ENCODE measurements around the gene TBC1D2. TPM values are rescaled to one million over a fixed set of nuclear protein-coding genes. Genes with fewer than 3 reads are reported as not detected.

Gene TBC1D2
- total RNA-seq, 1 experiment from 2014 or later = 58.4 TPM

GRCh38 chr9:98158071-98158831 lies 97.2 kb downstream of the TBC1D2 start:
- peak; percentile 16 for DNase-seq (ENCODE audit: unreplicated experiment)
- ChIA-PET CTCF (interaction anchor here (0.7 kb wide), 1 partner anchor 670 kb away, joined by 4 read pairs; no protein-coding TSS in a partner anchor), POLR2A (interaction anchor here (1.2 kb wide), 1 partner anchor 12 kb away, joined by 3 read pairs; no protein-coding TSS in a partner anchor)
- H3K27ac Mint-ChIP-seq (ENCODE audit: low read depth, unreplicated experiment) = no peak overlapping the region
- H3K27me3 Mint-ChIP-seq (ENCODE audit: insufficient read depth, unreplicated experiment) = no peaks in the 10 kb centered on the region
- no peak for TF ChIP-seq CTCF (IDR thresholded peaks at IDR 0.05; ENCODE audit: unreplicated experiment)
- H3K9me3 Mint-ChIP-seq (ENCODE audit: unreplicated experiment) = no peaks in the 10 kb centered on the region
- no peaks in the 10 kb centered on the region for H3K4me1 Mint-ChIP-seq (ENCODE audit: insufficient read depth, unreplicated experiment)
- BruUV-seq (replicated peaks) = no TSS peak
- H3K36me3 Mint-ChIP-seq (ENCODE audit: insufficient read depth, unreplicated experiment) = no peaks in the 10 kb centered on the region
- no peak overlapping the region for H3K4me3 Mint-ChIP-seq (ENCODE audit: unreplicated experiment)
- intact Hi-C loops (cut with micrococcal nuclease) = no loop called here

GRCh38 chr9:98157372-98157771 lies 98.1 kb downstream of the TBC1D2 start:
- no TSS peak for BruUV-seq (replicated peaks)
- intact Hi-C loops (cut with micrococcal nuclease) = no loop called here
- H3K36me3 Mint-ChIP-seq (ENCODE audit: insufficient read depth, unreplicated experiment) = no peaks in the 10 kb centered on the region
- no peaks in the 10 kb centered on the region for H3K9me3 Mint-ChIP-seq (ENCODE audit: unreplicated experiment)
- CTCF ChIA-PET = interaction anchor here (0.6 to 0.9 kb wide), 3 partner anchors 167 to 670 kb away, joined by 3 to 4 read pairs (median 3); no protein-coding TSS in a partner anchor
- no peak for TF ChIP-seq CTCF (IDR thresholded peaks at IDR 0.05; ENCODE audit: unreplicated experiment)
- POLR2A ChIA-PET = interaction anchor here (1.2 kb wide), 1 partner anchor 11 kb away, joined by 3 read pairs; no protein-coding TSS in a partner anchor
- H3K27ac Mint-ChIP-seq (ENCODE audit: low read depth, unreplicated experiment) = no peak overlapping the region
- H3K4me1 Mint-ChIP-seq (ENCODE audit: insufficient read depth, unreplicated experiment) = no peaks in the 10 kb centered on the region
- H3K4me3 Mint-ChIP-seq (ENCODE audit: unreplicated experiment) = no peak overlapping the region
- no peak for DNase-seq (ENCODE audit: unreplicated experiment)
- H3K27me3 Mint-ChIP-seq (ENCODE audit: insufficient read depth, unreplicated experiment) = no peaks in the 10 kb centered on the region

- BruUV-seq (replicated peaks) = no TSS peak
- no peak overlapping the region for H3K27ac Mint-ChIP-seq (ENCODE audit: low read depth, unreplicated experiment)
- no peak for DNase-seq (ENCODE audit: unreplicated experiment)
- H3K9me3 Mint-ChIP-seq (ENCODE audit: unreplicated experiment) = no peaks in the 10 kb centered on the region
- H3K4me3 Mint-ChIP-seq (ENCODE audit: unreplicated experiment) = no peak overlapping the region
- no peaks in the 10 kb centered on the region for H3K27me3 Mint-ChIP-seq (ENCODE audit: insufficient read depth, unreplicated experiment)
- TF ChIP-seq CTCF (IDR thresholded peaks at IDR 0.05; ENCODE audit: unreplicated experiment) = no peak
- H3K36me3 Mint-ChIP-seq (ENCODE audit: insufficient read depth, unreplicated experiment) = no peaks in the 10 kb centered on the region
- ChIA-PET CTCF (no interaction called here), POLR2A (interaction anchor here (1.6 kb wide), 1 partner anchor 13 kb away, joined by 3 read pairs; no protein-coding TSS in a partner anchor)
- H3K4me1 Mint-ChIP-seq (ENCODE audit: insufficient read depth, unreplicated experiment) = no peaks in the 10 kb centered on the region
- intact Hi-C loops (cut with micrococcal nuclease) = no loop called here
Observed at GRCh38 chr9:98154678-98155077, 100.8 kb downstream of the TBC1D2 start.

GRCh38 chr9:98152526-98152925 lies 102.9 kb downstream of the TBC1D2 start:
- no peaks in the 10 kb centered on the region for H3K27me3 Mint-ChIP-seq (ENCODE audit: insufficient read depth, unreplicated experiment)
- DNase-seq (ENCODE audit: unreplicated experiment) = no peak
- H3K9me3 Mint-ChIP-seq (ENCODE audit: unreplicated experiment) = no peaks in the 10 kb centered on the region
- intact Hi-C loops (cut with micrococcal nuclease) = no loop called here
- peaks cover under 1% of the 10 kb centered on the region for H3K4me1 Mint-ChIP-seq (ENCODE audit: insufficient read depth, unreplicated experiment)
- H3K36me3 Mint-ChIP-seq (ENCODE audit: insufficient read depth, unreplicated experiment) = no peaks in the 10 kb centered on the region
- no peak for TF ChIP-seq CTCF (IDR thresholded peaks at IDR 0.05; ENCODE audit: unreplicated experiment)
- CTCF ChIA-PET = no interaction called here
- POLR2A ChIA-PET = interaction anchor here (0.6 to 0.7 kb wide), 2 partner anchors 41 to 56 kb away, joined by 3 to 4 read pairs; no protein-coding TSS in a partner anchor
- no peak overlapping the region for H3K27ac Mint-ChIP-seq (ENCODE audit: low read depth, unreplicated experiment)
- no peak overlapping the region for H3K4me3 Mint-ChIP-seq (ENCODE audit: unreplicated experiment)
- no TSS peak for BruUV-seq (replicated peaks)
